Upper lobe of left lung (tissue), 6 donors: ENCODE results near the gene PKNOX2. TPM values are rescaled to one million over a fixed set of nuclear protein-coding genes. Genes with fewer than 3 reads are reported as not detected.

ENCODE experiments used
- ATAC-seq, 2 donors: fragments of 200-7000 bp; cut with Tn5 transposase; one replicate each; pipeline ENCODE4 v1.9.1; 2022; ENCODE audit warnings: mild to moderate bottlenecking in 2 of 2, moderate library complexity in 2 of 2; ENCODE audit not compliant: low FRiP score in 2 of 2
- DNase-seq, 2 donors: peaks; one replicate each; pipeline ENCODE4 v3.0.0-alpha.2; 2019 to 2020
- H3K27ac ChIP-seq, 4 donors: fragments of 200-600 bp; sonication (generic); one replicate each; pipeline ENCODE4 v1.5.1; 2016 to 2019
- H3K27me3 ChIP-seq, 4 donors: fragments of 200-600 bp; sonication (generic); one replicate each; pipeline ENCODE4 v1.5.1; 2017 to 2019
- H3K36me3 ChIP-seq, 4 donors: fragments of 200-600 bp; sonication (generic); one replicate each; pipeline ENCODE4 v1.5.1; 2016 to 2019
- H3K4me1 ChIP-seq, 4 donors: fragments of 200-600 bp; sonication (generic); one replicate each; pipeline ENCODE4 v1.5.1; 2018 to 2019
- H3K4me3 ChIP-seq, 4 donors: fragments of 200-600 bp; sonication (generic); one replicate each; pipeline ENCODE4 v1.5.1; 2017 to 2019; ENCODE audit warnings: mild to moderate bottlenecking in 2 of 4, moderate library complexity in 1 of 4
- H3K9me3 ChIP-seq, 4 donors: fragments of 200-600 bp; sonication (generic); one replicate each; pipeline ENCODE4 v1.5.1; 2018 to 2019
- EP300 ChIP-seq, 4 donors: sonication (generic); formaldehyde crosslinking; IDR thresholded peaks; one replicate each; pipeline ENCODE4 v1.5.1; 2017; ENCODE audit warnings: antibody characterized with exemption in 4 of 4, control low read depth in 2 of 4
- POLR2A ChIP-seq, 4 donors: fragments of 450-650 bp; IDR thresholded peaks; one replicate each; pipeline ENCODE4 v1.5.1; 2016 to 2017; ENCODE audit warnings: antibody characterized with exemption in 4 of 4, mild to moderate bottlenecking in 2 of 4
- POLR2AphosphoS5 ChIP-seq, 2 donors: sonication (generic); formaldehyde crosslinking; IDR thresholded peaks; one replicate each; pipeline ENCODE4 v1.5.1; 2017; ENCODE audit warnings: antibody characterized with exemption in 2 of 2
- WGBS, 2 donors: methylation state at CpG; one replicate each; pipeline ENCODE4 v1.1.5; 2017 to 2018; 5-methylcytosine and 5-hydroxymethylcytosine counted together
- total RNA-seq, 6 donors: library from RNA; depleted of rRNA in 4 of 6; stranded (reverse); fragments of >200 nt in 4 of 6; gene quantifications; one replicate each; pipeline versions ENCODE4 v1.1.0 to v1.2.1, GENCODE V29; 2016 to 2021
- TF ChIP-seq, protein P1 (sequence below), 6 experiments: fragments of 450-650 bp in 4 of 6; fragments of 200-600 bp in 2 of 6; sonication (generic) in 2 of 6; IDR thresholded peaks; one replicate each; pipeline ENCODE4 v1.5.1; 2016 to 2019; ENCODE audit warnings: antibody characterized with exemption in 6 of 6
- donor health status: DM: no; HTN: no; CAD: no; lungs with moderate emphysema.
- donor health status: DM: no; HTN: yes; CAD: no; lungs with severe emphysema.

Gene PKNOX2
- total RNA-seq, 6 donors from 2014 or later, result 2.9 to 15.5 (median 8.4) TPM

DNA sequence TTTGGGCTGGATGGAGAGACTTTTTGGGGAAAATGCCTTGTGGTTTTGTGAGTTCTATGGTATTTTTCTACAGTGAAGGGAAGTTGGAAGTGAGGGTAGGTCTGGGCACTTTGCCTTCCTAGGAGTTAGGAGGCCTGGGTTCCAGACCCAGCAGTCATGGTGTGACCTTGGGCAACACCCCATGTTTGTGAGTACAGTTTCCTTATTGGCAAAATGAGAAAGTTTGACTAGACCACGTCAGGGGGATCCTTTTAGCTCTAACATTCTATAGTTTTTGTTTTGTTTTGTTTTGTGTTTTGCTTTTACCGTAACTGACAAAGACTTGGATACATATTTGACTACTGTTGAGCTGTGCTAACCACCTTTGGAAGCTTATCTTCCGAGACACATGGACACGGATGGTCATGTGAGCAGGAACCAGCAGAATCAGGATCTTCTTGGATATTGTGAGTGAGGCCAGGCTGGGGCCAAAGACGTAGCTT, 109.0 kb downstream of the PKNOX2 start:
- no peak overlapping the region for H3K27ac ChIP-seq
- TF ChIP-seq EP300 (IDR thresholded peaks at IDR 0.05), result no peak
- TF ChIP-seq POLR2A (IDR thresholded peaks at IDR 0.05), result no peak
- TF ChIP-seq, protein P1, sequence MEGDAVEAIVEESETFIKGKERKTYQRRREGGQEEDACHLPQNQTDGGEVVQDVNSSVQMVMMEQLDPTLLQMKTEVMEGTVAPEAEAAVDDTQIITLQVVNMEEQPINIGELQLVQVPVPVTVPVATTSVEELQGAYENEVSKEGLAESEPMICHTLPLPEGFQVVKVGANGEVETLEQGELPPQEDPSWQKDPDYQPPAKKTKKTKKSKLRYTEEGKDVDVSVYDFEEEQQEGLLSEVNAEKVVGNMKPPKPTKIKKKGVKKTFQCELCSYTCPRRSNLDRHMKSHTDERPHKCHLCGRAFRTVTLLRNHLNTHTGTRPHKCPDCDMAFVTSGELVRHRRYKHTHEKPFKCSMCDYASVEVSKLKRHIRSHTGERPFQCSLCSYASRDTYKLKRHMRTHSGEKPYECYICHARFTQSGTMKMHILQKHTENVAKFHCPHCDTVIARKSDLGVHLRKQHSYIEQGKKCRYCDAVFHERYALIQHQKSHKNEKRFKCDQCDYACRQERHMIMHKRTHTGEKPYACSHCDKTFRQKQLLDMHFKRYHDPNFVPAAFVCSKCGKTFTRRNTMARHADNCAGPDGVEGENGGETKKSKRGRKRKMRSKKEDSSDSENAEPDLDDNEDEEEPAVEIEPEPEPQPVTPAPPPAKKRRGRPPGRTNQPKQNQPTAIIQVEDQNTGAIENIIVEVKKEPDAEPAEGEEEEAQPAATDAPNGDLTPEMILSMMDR (IDR thresholded peaks at IDR 0.05), result no peak
- no peak for TF ChIP-seq POLR2AphosphoS5 (IDR thresholded peaks at IDR 0.05)
- H3K27me3 ChIP-seq, result no peaks in the 10 kb centered on the region
- H3K4me1 ChIP-seq, result peaks cover 0 to 5% (median 0%) of the 10 kb centered on the region in 4 donors
- no peak for DNase-seq
- H3K9me3 ChIP-seq, result no peaks in the 10 kb centered on the region
- no peaks in the 10 kb centered on the region for H3K36me3 ChIP-seq
- H3K4me3 ChIP-seq, result no peak overlapping the region
- WGBS, 2 donors, result 80 to 86% methylated on average over 5 of the region's 5 CpGs
- no peak for ATAC-seq

DNA sequence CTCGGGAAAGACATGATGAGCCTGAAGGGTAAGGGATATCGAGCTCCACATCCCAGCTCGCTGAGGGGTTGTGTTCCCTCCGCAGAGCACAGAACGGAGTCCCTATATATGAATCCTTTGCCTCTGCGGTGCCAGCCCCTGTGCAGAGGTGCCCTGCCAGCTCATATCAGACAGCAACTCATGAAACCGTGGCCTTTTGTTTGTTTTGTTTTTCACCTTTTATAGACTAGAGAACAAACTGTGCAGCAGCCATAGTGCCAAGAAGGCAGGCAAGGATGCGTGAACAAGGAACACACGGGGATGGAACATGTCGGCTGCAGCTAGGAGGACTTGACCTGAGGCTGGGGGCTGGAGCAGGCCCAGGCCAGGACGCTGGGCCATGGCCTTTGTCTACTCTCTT, 109.8 kb downstream of the PKNOX2 start:
- Histone ChIP-seq H3K36me3 (no peaks in the 10 kb centered on the region), H3K4me3 (no peak overlapping the region), H3K4me1 (peaks cover 0 to 5% (median 0%) of the 10 kb centered on the region in 4 donors), H3K27me3 (no peaks in the 10 kb centered on the region), H3K27ac (no peak overlapping the region), H3K9me3 (no peaks in the 10 kb centered on the region)
- 88 to 90% methylated on average over 11 of the region's 11 CpGs for WGBS, 2 donors
- TF ChIP-seq, protein P1 (IDR thresholded peaks at IDR 0.05), result no peak
- TF ChIP-seq EP300 (IDR thresholded peaks at IDR 0.05) (no peak), POLR2A (IDR thresholded peaks at IDR 0.05) (no peak), POLR2AphosphoS5 (IDR thresholded peaks at IDR 0.05) (no peak)
- ATAC-seq (no peak), DNase-seq (no peak)

DNA sequence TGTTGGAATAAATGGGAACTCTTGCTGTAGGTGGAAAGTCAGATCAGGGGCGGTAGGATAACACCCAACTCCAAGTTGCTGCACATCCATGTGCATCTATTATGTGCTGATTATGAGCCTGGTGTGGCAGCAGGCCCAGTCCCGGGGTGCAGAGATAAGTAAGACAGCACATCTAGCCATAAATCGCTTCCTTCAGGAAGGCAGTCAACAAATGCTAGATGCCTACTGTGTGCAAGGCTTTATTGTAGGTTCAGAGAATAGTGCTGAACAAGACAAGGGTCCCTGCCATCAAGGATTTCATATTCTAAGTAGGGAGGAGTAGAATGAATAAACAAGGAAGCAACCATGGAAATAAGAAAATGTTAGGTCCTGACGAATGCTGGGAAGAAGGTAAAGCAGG, 110.2 kb downstream of the PKNOX2 start:
- Histone ChIP-seq H3K27ac (no peak overlapping the region), H3K27me3 (no peaks in the 10 kb centered on the region), H3K36me3 (no peaks in the 10 kb centered on the region), H3K4me1 (peaks cover 0 to 5% (median 0%) of the 10 kb centered on the region in 4 donors), H3K9me3 (no peaks in the 10 kb centered on the region), H3K4me3 (no peak overlapping the region)
- 86 to 95% methylated on average over 4 of the region's 4 CpGs for WGBS, 2 donors
- no peak for DNase-seq
- ATAC-seq, result no peak
- TF ChIP-seq POLR2AphosphoS5 (IDR thresholded peaks at IDR 0.05) (no peak), EP300 (IDR thresholded peaks at IDR 0.05) (no peak), POLR2A (IDR thresholded peaks at IDR 0.05) (no peak)
- TF ChIP-seq, protein P1 (IDR thresholded peaks at IDR 0.05), result no peak

DNA sequence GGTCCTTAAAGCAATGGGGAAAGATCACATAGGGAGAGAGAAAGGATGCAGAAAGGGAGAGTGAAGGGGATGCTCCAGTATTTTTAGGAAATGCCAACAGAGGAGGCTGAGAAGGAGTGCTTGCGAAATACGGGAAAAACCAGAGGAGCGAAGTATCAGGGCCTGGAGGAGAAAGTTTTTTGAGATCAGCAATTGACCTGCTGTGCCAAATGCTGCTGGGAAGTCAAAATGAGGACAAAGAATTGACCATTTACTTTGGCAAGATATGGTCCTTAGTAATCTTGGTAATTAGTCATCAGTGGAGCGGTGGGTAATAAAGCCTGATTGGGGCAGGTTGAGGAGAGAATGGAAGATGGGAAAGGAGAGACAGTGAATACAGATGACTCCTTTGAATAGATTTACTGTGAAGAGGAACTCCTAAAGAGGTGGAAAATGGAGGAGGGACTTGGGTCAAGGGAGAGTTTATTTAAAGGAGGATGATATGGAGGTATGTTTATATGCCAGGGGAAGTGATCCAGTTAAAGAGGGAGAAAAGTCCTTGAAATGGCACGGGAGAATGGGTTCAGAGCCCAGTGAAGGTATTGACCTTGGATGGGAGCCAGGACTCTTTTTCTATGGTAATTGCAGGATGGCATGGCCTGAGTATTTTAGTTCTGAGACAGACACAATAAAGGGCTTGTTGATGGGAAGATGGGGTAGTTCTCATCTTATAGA, 111.5 kb downstream of the PKNOX2 start:
- TF ChIP-seq, protein P1 (IDR thresholded peaks at IDR 0.05), result no peak
- TF ChIP-seq POLR2AphosphoS5 (IDR thresholded peaks at IDR 0.05), result no peak
- no peak for TF ChIP-seq EP300 (IDR thresholded peaks at IDR 0.05)
- no peak for TF ChIP-seq POLR2A (IDR thresholded peaks at IDR 0.05)
- H3K27me3 ChIP-seq, result no peaks in the 10 kb centered on the region
- no peak for DNase-seq
- no peaks in the 10 kb centered on the region for H3K36me3 ChIP-seq
- ATAC-seq, result peak in 1 of 2 donors; percentile 23
- H3K4me3 ChIP-seq, result no peak overlapping the region
- WGBS, 2 donors, result 58 to 70% methylated on average over 5 of the region's 5 CpGs
- no peaks in the 10 kb centered on the region for H3K9me3 ChIP-seq
- H3K4me1 ChIP-seq, result peaks cover 0 to 5% (median 0%) of the 10 kb centered on the region in 4 donors
- H3K27ac ChIP-seq, result no peak overlapping the region

DNA sequence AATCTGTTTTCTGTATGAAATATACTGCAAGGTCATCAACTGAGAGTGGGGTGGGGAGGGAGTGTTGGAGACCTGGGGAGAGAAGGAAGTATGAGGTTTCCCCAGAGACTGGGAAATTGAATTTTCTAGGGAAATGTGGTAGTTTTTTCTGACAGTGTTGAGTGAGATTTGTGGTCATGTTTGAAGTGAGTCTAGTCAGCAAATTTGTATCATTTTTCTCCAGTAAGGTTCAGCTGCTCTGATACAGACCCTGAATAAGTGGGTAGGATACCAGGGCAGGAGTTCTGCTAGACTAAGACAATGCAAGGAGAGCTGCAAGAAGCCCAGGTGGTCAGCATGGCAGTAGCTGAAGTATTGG, 112.0 kb downstream of the PKNOX2 start:
- Histone ChIP-seq H3K27ac (no peak overlapping the region), H3K4me1 (peaks cover 0 to 5% (median 0%) of the 10 kb centered on the region in 4 donors), H3K27me3 (no peaks in the 10 kb centered on the region), H3K4me3 (no peak overlapping the region), H3K36me3 (no peaks in the 10 kb centered on the region), H3K9me3 (no peaks in the 10 kb centered on the region)
- ATAC-seq (no peak), DNase-seq (no peak)
- TF ChIP-seq EP300 (IDR thresholded peaks at IDR 0.05), result no peak
- TF ChIP-seq POLR2A (IDR thresholded peaks at IDR 0.05), result no peak
- TF ChIP-seq, protein P1 (IDR thresholded peaks at IDR 0.05), result no peak
- TF ChIP-seq POLR2AphosphoS5 (IDR thresholded peaks at IDR 0.05), result no peak
